Heart left ventricle (tissue), 13 donors: ENCODE data around the gene PLCG2.

ENCODE experiments used
- CTCF ChIP-seq, 12 donors: fragments of 200-600 bp; sonication (generic) in 4 of 12; IDR thresholded peaks; one replicate each; pipeline versions ENCODE4 v1.5.0 to v1.8.0; 2018 to 2022; ENCODE audit warnings: antibody characterized with exemption in 12 of 12, mild to moderate bottlenecking in 5 of 12
- POLR2A ChIP-seq, 2 donors: fragments of 450-650 bp; IDR thresholded peaks; one replicate each; pipeline ENCODE4 v1.6.1; 2017; ENCODE audit warnings: antibody characterized with exemption in 2 of 2, mild to moderate bottlenecking in 2 of 2, moderate library complexity in 2 of 2
- donor health status: ischemic (EF 13 %, LVEDD 7.1; RV severe dilation, severe dysfunction).
- donor health status: DM: no; HTN: yes; CAD: no.
- donor health status: DM: no; HTN: no; CAD: no.
- donor health status: ischemic (EF 25% LVEDD 6.9; RV normal size, moderate dysfunction).
- donor health status: ischemic (EF 25% LVEDD 5.7; RV mildly dilated, moderate dysfunction).
- donor health status: ischemic (EF 35%, LVEDD 5.7; RV mildly dilated, moderate dysfunction).
- donor health status: nonischemic (EF 11% LVEDD 7.7; RV severe dilation, severe dysfunction).
- donor health status: DM: yes; HTN: yes; CAD: no.
- donor health status: PGD.
- donor health status: ischemic (EF 29% LVEDD 5.4; RV normal size, mild dysfunction).
- donor health status: nonischemic (EF 23%, LVEDD 6.1; RV moderate dilation, normal function).

- TF ChIP-seq CTCF (IDR thresholded peaks at IDR 0.05) (no peak), POLR2A (IDR thresholded peaks at IDR 0.05) (no peak)
These were observed 38.9 kb downstream of the PLCG2 start for GRCh38 chr16:81817789-81818567.
